Measurements from ENCODE around the gene PRDM16. TPM values are rescaled to one million over a fixed set of nuclear protein-coding genes. Genes with fewer than 3 reads are reported as not detected.

The PRDM16 gene
- total RNA-seq, 1 donor from 2014 or later: not detected

- Mint-ChIP-seq H3K27ac (no peak overlapping the region), H3K9me3 (no peaks in the 10 kb centered on the region), H3K27me3 (ENCODE audit: low read depth) (no peaks in the 10 kb centered on the region), H3K36me3 (ENCODE audit: low read depth) (no peaks in the 10 kb centered on the region), H3K4me1 (ENCODE audit: low read depth) (no peaks in the 10 kb centered on the region), H3K4me3 (ENCODE audit: low read depth) (no peak overlapping the region)
- intact Hi-C loops (cut with micrococcal nuclease): no loop called here
- no peak for DNase-seq (ENCODE audit: low spot score)
Observed at GRCh38 chr1:3213730-3214129, 144.7 kb downstream of the PRDM16 start.

- no peaks in the 10 kb centered on the region for H3K27me3 Mint-ChIP-seq (ENCODE audit: low read depth)
- no peak overlapping the region for H3K4me3 Mint-ChIP-seq (ENCODE audit: low read depth)
- no peak for DNase-seq (ENCODE audit: low spot score)
- H3K36me3 Mint-ChIP-seq (ENCODE audit: low read depth): no peaks in the 10 kb centered on the region
- intact Hi-C loops (cut with micrococcal nuclease): no loop called here
- no peaks in the 10 kb centered on the region for H3K9me3 Mint-ChIP-seq
- H3K4me1 Mint-ChIP-seq (ENCODE audit: low read depth): no peaks in the 10 kb centered on the region
- H3K27ac Mint-ChIP-seq: no peak overlapping the region
Observed at GRCh38 chr1:3215198-3216014, 146.4 kb downstream of the PRDM16 start.

- Mint-ChIP-seq H3K4me1 (ENCODE audit: low read depth) (no peaks in the 10 kb centered on the region), H3K36me3 (ENCODE audit: low read depth) (no peaks in the 10 kb centered on the region), H3K9me3 (no peaks in the 10 kb centered on the region), H3K4me3 (ENCODE audit: low read depth) (no peak overlapping the region), H3K27ac (no peak overlapping the region), H3K27me3 (ENCODE audit: low read depth) (no peaks in the 10 kb centered on the region)
- intact Hi-C loops (cut with micrococcal nuclease): no loop called here
- no peak for DNase-seq (ENCODE audit: low spot score)
Observed at GRCh38 chr1:3216015-3216391, 147.0 kb downstream of the PRDM16 start.

GRCh38 chr1:3217181-3217641 is 148.2 kb downstream of the PRDM16 start:
- Mint-ChIP-seq H3K4me1 (ENCODE audit: low read depth) (no peaks in the 10 kb centered on the region), H3K27me3 (ENCODE audit: low read depth) (no peaks in the 10 kb centered on the region), H3K9me3 (no peaks in the 10 kb centered on the region), H3K4me3 (ENCODE audit: low read depth) (no peak overlapping the region), H3K36me3 (ENCODE audit: low read depth) (no peaks in the 10 kb centered on the region), H3K27ac (no peak overlapping the region)
- DNase-seq (ENCODE audit: low spot score): no peak
- intact Hi-C loops (cut with micrococcal nuclease): no loop called here

- H3K27me3 Mint-ChIP-seq (ENCODE audit: low read depth): no peaks in the 10 kb centered on the region
- DNase-seq (ENCODE audit: low spot score): no peak
- H3K4me1 Mint-ChIP-seq (ENCODE audit: low read depth): no peaks in the 10 kb centered on the region
- H3K4me3 Mint-ChIP-seq (ENCODE audit: low read depth): no peak overlapping the region
- intact Hi-C loops (cut with micrococcal nuclease): no loop called here
- H3K9me3 Mint-ChIP-seq: no peaks in the 10 kb centered on the region
- H3K27ac Mint-ChIP-seq: no peak overlapping the region
- no peaks in the 10 kb centered on the region for H3K36me3 Mint-ChIP-seq (ENCODE audit: low read depth)
Observed at GRCh38 chr1:3217979-3218679, 149.1 kb downstream of the PRDM16 start.

GRCh38 chr1:3219005-3219790 is 150.2 kb downstream of the PRDM16 start:
- intact Hi-C loops (cut with micrococcal nuclease): no loop called here
- no peaks in the 10 kb centered on the region for H3K36me3 Mint-ChIP-seq (ENCODE audit: low read depth)
- no peaks in the 10 kb centered on the region for H3K4me1 Mint-ChIP-seq (ENCODE audit: low read depth)
- H3K4me3 Mint-ChIP-seq (ENCODE audit: low read depth): no peak overlapping the region
- H3K27ac Mint-ChIP-seq: no peak overlapping the region
- no peaks in the 10 kb centered on the region for H3K27me3 Mint-ChIP-seq (ENCODE audit: low read depth)
- DNase-seq (ENCODE audit: low spot score): no peak
- no peaks in the 10 kb centered on the region for H3K9me3 Mint-ChIP-seq

GRCh38 chr1:3219791-3220467 is 150.9 kb downstream of the PRDM16 start:
- intact Hi-C loops (cut with micrococcal nuclease): no loop called here

GRCh38 chr1:3221112-3222041 is 152.4 kb downstream of the PRDM16 start:
- intact Hi-C loops (cut with micrococcal nuclease): no loop called here
- Mint-ChIP-seq H3K9me3 (no peaks in the 10 kb centered on the region), H3K4me3 (ENCODE audit: low read depth) (no peak overlapping the region), H3K4me1 (ENCODE audit: low read depth) (no peaks in the 10 kb centered on the region), H3K27me3 (ENCODE audit: low read depth) (no peaks in the 10 kb centered on the region), H3K36me3 (ENCODE audit: low read depth) (no peaks in the 10 kb centered on the region), H3K27ac (no peak overlapping the region)
- no peak for DNase-seq (ENCODE audit: low spot score)

More at GRCh38 chr1:3219791-3220467, 150.9 kb downstream of the PRDM16 start:
- H3K27ac Mint-ChIP-seq: no peak overlapping the region
- no peak for DNase-seq (ENCODE audit: low spot score)
- H3K4me1 Mint-ChIP-seq (ENCODE audit: low read depth): no peaks in the 10 kb centered on the region
- no peak overlapping the region for H3K4me3 Mint-ChIP-seq (ENCODE audit: low read depth)
- no peaks in the 10 kb centered on the region for H3K36me3 Mint-ChIP-seq (ENCODE audit: low read depth)
- no peaks in the 10 kb centered on the region for H3K27me3 Mint-ChIP-seq (ENCODE audit: low read depth)
- no peaks in the 10 kb centered on the region for H3K9me3 Mint-ChIP-seq

- no peaks in the 10 kb centered on the region for H3K4me1 Mint-ChIP-seq (ENCODE audit: low read depth)
- H3K4me3 Mint-ChIP-seq (ENCODE audit: low read depth): no peak overlapping the region
- no peak for DNase-seq (ENCODE audit: low spot score)
- H3K27ac Mint-ChIP-seq: no peak overlapping the region
- no peaks in the 10 kb centered on the region for H3K36me3 Mint-ChIP-seq (ENCODE audit: low read depth)
- no peaks in the 10 kb centered on the region for H3K9me3 Mint-ChIP-seq
- no peaks in the 10 kb centered on the region for H3K27me3 Mint-ChIP-seq (ENCODE audit: low read depth)
- intact Hi-C loops (cut with micrococcal nuclease): no loop called here
Observed at GRCh38 chr1:3222042-3222692, 153.2 kb downstream of the PRDM16 start.

GRCh38 chr1:3225661-3226060 is 156.7 kb downstream of the PRDM16 start:
- intact Hi-C loops (cut with micrococcal nuclease): no loop called here
- Mint-ChIP-seq H3K9me3 (no peaks in the 10 kb centered on the region), H3K27me3 (ENCODE audit: low read depth) (no peaks in the 10 kb centered on the region), H3K27ac (no peak overlapping the region), H3K36me3 (ENCODE audit: low read depth) (no peaks in the 10 kb centered on the region), H3K4me3 (ENCODE audit: low read depth) (no peak overlapping the region), H3K4me1 (ENCODE audit: low read depth) (no peaks in the 10 kb centered on the region)
- DNase-seq (ENCODE audit: low spot score): no peak

- intact Hi-C loops (cut with micrococcal nuclease): no loop called here
- H3K27ac Mint-ChIP-seq: no peak overlapping the region
- H3K27me3 Mint-ChIP-seq (ENCODE audit: low read depth): no peaks in the 10 kb centered on the region
- H3K4me3 Mint-ChIP-seq (ENCODE audit: low read depth): no peak overlapping the region
- H3K9me3 Mint-ChIP-seq: no peaks in the 10 kb centered on the region
- no peak for DNase-seq (ENCODE audit: low spot score)
- no peaks in the 10 kb centered on the region for H3K4me1 Mint-ChIP-seq (ENCODE audit: low read depth)
- H3K36me3 Mint-ChIP-seq (ENCODE audit: low read depth): no peaks in the 10 kb centered on the region
Observed at GRCh38 chr1:3226191-3226590, 157.2 kb downstream of the PRDM16 start.

All from activated T-helper 2 cell treated with anti-CD3 and anti-CD28 coated beads, Interferon-gamma antibody, Interleukin-2, Interleukin-4, amounts not matched to agents 10 μg/mL and 5 μg/mL and 100 μg/mL, durations not matched to agents 14 hours and 24 hours and 36 hours (primary cell).